ENCODE results near the gene IL1F10. TPM values are rescaled to one million over a fixed set of nuclear protein-coding genes. Genes with fewer than 3 reads are reported as not detected.

Gene IL1F10
- total and polyA plus RNA-seq, 10 of the 15 experiments (the other 5 are each of a cell fraction or from before 2014, with no cell fraction given), result not detected

DNA sequence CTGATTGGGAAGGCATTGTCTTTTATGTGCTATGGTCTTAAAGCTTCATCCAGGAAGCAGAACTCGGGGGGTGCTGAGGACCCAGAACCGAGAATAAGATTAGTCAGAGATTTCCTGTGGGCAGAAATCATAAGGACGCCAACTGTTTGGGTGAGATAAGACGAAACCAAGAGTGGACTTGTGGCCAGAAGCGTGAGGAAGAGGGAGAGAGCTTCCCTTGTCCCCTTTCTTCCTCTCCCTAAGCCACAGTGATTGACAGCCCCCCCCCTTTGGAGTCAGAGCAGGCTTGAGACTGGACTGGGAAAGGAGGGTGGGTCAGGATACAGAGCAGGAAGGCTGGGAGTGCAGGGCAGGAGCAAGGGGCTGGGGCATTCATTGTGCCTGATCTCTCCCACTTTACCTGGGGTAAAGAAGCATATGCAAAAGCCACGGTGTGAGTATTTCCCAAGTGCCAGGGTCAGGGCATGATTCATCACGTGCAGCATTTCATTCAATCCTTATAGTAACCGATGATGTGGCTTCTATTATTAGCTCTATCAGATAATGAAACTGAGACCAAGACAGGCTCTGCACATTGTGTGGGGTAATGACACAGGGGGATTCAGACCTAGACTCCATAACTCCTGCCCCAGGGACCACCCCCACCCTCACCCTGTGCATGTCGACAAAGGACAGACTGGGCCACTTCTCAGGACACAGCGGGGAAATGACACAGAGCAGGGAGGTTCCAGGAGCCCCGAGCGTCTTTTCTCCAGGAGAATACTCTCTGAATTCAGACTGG is 56.6 kb downstream of the IL1F10 start (continued):
- TF ChIP-seq, protein P1, sequence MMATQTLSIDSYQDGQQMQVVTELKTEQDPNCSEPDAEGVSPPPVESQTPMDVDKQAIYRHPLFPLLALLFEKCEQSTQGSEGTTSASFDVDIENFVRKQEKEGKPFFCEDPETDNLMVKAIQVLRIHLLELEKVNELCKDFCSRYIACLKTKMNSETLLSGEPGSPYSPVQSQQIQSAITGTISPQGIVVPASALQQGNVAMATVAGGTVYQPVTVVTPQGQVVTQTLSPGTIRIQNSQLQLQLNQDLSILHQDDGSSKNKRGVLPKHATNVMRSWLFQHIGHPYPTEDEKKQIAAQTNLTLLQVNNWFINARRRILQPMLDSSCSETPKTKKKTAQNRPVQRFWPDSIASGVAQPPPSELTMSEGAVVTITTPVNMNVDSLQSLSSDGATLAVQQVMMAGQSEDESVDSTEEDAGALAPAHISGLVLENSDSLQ (IDR thresholded peaks at IDR 0.05), result peak; percentile 87
- peak; percentile 75 for TF ChIP-seq IKZF1 (conservative IDR thresholded peaks at IDR 0.05)
- 0 out of 2 replicates have a peak, but pooled peaks have one; percentile 43 for TF ChIP-seq MEF2A (IDR thresholded peaks at IDR 0.05; ENCODE audit: insufficient read depth, low read depth, low read length)
- peak; percentile 85 for TF ChIP-seq RUNX3 (IDR thresholded peaks at IDR 0.05; ENCODE audit: low read length)
- TF ChIP-seq ASH2L (IDR thresholded peaks at IDR 0.05; ENCODE audit: borderline replicate concordance, low read depth), result no peak
- no peak for TF ChIP-seq KLF5 (IDR thresholded peaks at IDR 0.05; ENCODE audit: partially characterized antibody)
- no peak for TF ChIP-seq TBL1XR1 (IDR thresholded peaks at IDR 0.05; ENCODE audit: low read depth, low read length)
- TF ChIP-seq JUNB (IDR thresholded peaks at IDR 0.05), result peak; percentile 45
- no peak for TF ChIP-seq LARP7 (IDR thresholded peaks at IDR 0.05)
- TF ChIP-seq SMC3 (IDR thresholded peaks at IDR 0.05; ENCODE audit: borderline replicate concordance, low read length), result no peak
- TF ChIP-seq EED (IDR thresholded peaks at IDR 0.05; ENCODE audit: low read depth), result peak; percentile 97
- peak; percentile 82 to 85 for TF ChIP-seq BHLHE40 (IDR thresholded peaks at IDR 0.05; ENCODE audit: borderline replicate concordance in 1 of 2, low read depth in 2 of 2, low read length in 1 of 2)

Small RNA genes lying within 50 kb of the gene (small RNA-seq; reads per million reads assigned to genes)
- gene RNU6-1180P, result not detected

Other genes with a start within 250 kb of the IL1F10 start
Only the 7 nearest of the 9 such genes appear.
- gene IL37, start 156.8 kb upstream of the IL1F10 start, total RNA-seq (2014; rRNA removed), result not detected in 2 replicates
- gene IL37, start 156.8 kb upstream of the IL1F10 start, total RNA-seq (2014; rRNA removed; fragmentation: Illumina TruSeq; extraction: Trizol), result not detected in 2 replicates
- gene IL37, start 156.8 kb upstream of the IL1F10 start, total RNA-seq (2021), result not detected in 2 replicates
- not detected in 2 replicates for gene IL37, start 156.8 kb upstream of the IL1F10 start, polyA plus RNA-seq (2011; rRNA removed)
- gene IL37, start 156.8 kb upstream of the IL1F10 start, polyA plus RNA-seq (2014; fragmentation: Illumina TruSeq; extraction: Trizol), result 0.41 TPM in 1 of 2 replicates, not detected in the other
- not detected for gene IL37, start 156.8 kb upstream of the IL1F10 start, polyA plus RNA-seq (2014; fragmentation: Nextera tagmentation; extraction: Ambion mirVana)
- gene IL37, start 156.8 kb upstream of the IL1F10 start, polyA plus RNA-seq (2014; rRNA removed), result 0.54 TPM in 1 of 2 replicates, not detected in the other
- gene IL37, start 156.8 kb upstream of the IL1F10 start, polyA plus RNA-seq (2016; fragmentation: Nextera tagmentation; extraction: Ambion mirVana), result not detected
- gene IL36G, start 90.0 kb upstream of the IL1F10 start, total RNA-seq (2014; rRNA removed), result not detected in 2 replicates
- not detected in 2 replicates for gene IL36G, start 90.0 kb upstream of the IL1F10 start, total RNA-seq (2014; rRNA removed; fragmentation: Illumina TruSeq; extraction: Trizol)
- gene IL36G, start 90.0 kb upstream of the IL1F10 start, total RNA-seq (2021), result not detected in 2 replicates
- gene IL36G, start 90.0 kb upstream of the IL1F10 start, polyA plus RNA-seq (2011; rRNA removed), result 0.17 TPM in 1 of 2 replicates, not detected in the other
- gene IL36G, start 90.0 kb upstream of the IL1F10 start, polyA plus RNA-seq (2014; fragmentation: Illumina TruSeq; extraction: Trizol), result not detected in 2 replicates
- under 1 TPM in 1 of 2 experiments, not detected in 1; 0.10 TPM for gene IL36G, start 90.0 kb upstream of the IL1F10 start, polyA plus RNA-seq (2014; fragmentation: Nextera tagmentation; extraction: Ambion mirVana)
- 0.37 TPM in 1 of 2 replicates, not detected in the other for gene IL36G, start 90.0 kb upstream of the IL1F10 start, polyA plus RNA-seq (2014; rRNA removed)
- gene IL36G, start 90.0 kb upstream of the IL1F10 start, polyA plus RNA-seq (2016; fragmentation: Nextera tagmentation; extraction: Ambion mirVana), result not detected
- gene IL36A, start 62.5 kb upstream of the IL1F10 start, total RNA-seq (2014; rRNA removed), result not detected in 2 replicates
- gene IL36A, start 62.5 kb upstream of the IL1F10 start, total RNA-seq (2014; rRNA removed; fragmentation: Illumina TruSeq; extraction: Trizol), result not detected in 2 replicates
- not detected in 2 replicates for gene IL36A, start 62.5 kb upstream of the IL1F10 start, total RNA-seq (2021)
- not detected in 2 replicates for gene IL36A, start 62.5 kb upstream of the IL1F10 start, polyA plus RNA-seq (2011; rRNA removed)
- not detected in 2 replicates for gene IL36A, start 62.5 kb upstream of the IL1F10 start, polyA plus RNA-seq (2014; fragmentation: Illumina TruSeq; extraction: Trizol)
- not detected for gene IL36A, start 62.5 kb upstream of the IL1F10 start, polyA plus RNA-seq (2014; fragmentation: Nextera tagmentation; extraction: Ambion mirVana)
- gene IL36A, start 62.5 kb upstream of the IL1F10 start, polyA plus RNA-seq (2014; rRNA removed), result not detected in 2 replicates
- gene IL36A, start 62.5 kb upstream of the IL1F10 start, polyA plus RNA-seq (2016; fragmentation: Nextera tagmentation; extraction: Ambion mirVana), result not detected
- not detected in 2 replicates for gene IL36B, start 15.1 kb upstream of the IL1F10 start, total RNA-seq (2014; rRNA removed)
- not detected in 2 replicates for gene IL36B, start 15.1 kb upstream of the IL1F10 start, total RNA-seq (2014; rRNA removed; fragmentation: Illumina TruSeq; extraction: Trizol)
- gene IL36B, start 15.1 kb upstream of the IL1F10 start, total RNA-seq (2021), result not detected in 2 replicates
- not detected in 2 replicates for gene IL36B, start 15.1 kb upstream of the IL1F10 start, polyA plus RNA-seq (2011; rRNA removed)
- not detected in 2 replicates for gene IL36B, start 15.1 kb upstream of the IL1F10 start, polyA plus RNA-seq (2014; fragmentation: Illumina TruSeq; extraction: Trizol)
- gene IL36B, start 15.1 kb upstream of the IL1F10 start, polyA plus RNA-seq (2014; fragmentation: Nextera tagmentation; extraction: Ambion mirVana), result not detected
- not detected in 2 replicates for gene IL36B, start 15.1 kb upstream of the IL1F10 start, polyA plus RNA-seq (2014; rRNA removed)
- not detected for gene IL36B, start 15.1 kb upstream of the IL1F10 start, polyA plus RNA-seq (2016; fragmentation: Nextera tagmentation; extraction: Ambion mirVana)
- not detected in 2 replicates for gene IL36RN, start 8.8 kb upstream of the IL1F10 start, total RNA-seq (2014; rRNA removed)
- gene IL36RN, start 8.8 kb upstream of the IL1F10 start, total RNA-seq (2014; rRNA removed; fragmentation: Illumina TruSeq; extraction: Trizol), result not detected in 2 replicates
- gene IL36RN, start 8.8 kb upstream of the IL1F10 start, total RNA-seq (2021), result not detected in 2 replicates
- gene IL36RN, start 8.8 kb upstream of the IL1F10 start, polyA plus RNA-seq (2011; rRNA removed), result not detected in 2 replicates
- gene IL36RN, start 8.8 kb upstream of the IL1F10 start, polyA plus RNA-seq (2014; fragmentation: Illumina TruSeq; extraction: Trizol), result not detected in 2 replicates
- gene IL36RN, start 8.8 kb upstream of the IL1F10 start, polyA plus RNA-seq (2014; fragmentation: Nextera tagmentation; extraction: Ambion mirVana), result not detected
- not detected in 2 replicates for gene IL36RN, start 8.8 kb upstream of the IL1F10 start, polyA plus RNA-seq (2014; rRNA removed)
- gene IL36RN, start 8.8 kb upstream of the IL1F10 start, polyA plus RNA-seq (2016; fragmentation: Nextera tagmentation; extraction: Ambion mirVana), result not detected
- gene IL1RN, start 59.6 kb downstream of the IL1F10 start, total RNA-seq (2014; rRNA removed), result not detected in 2 replicates
- gene IL1RN, start 59.6 kb downstream of the IL1F10 start, total RNA-seq (2014; rRNA removed; fragmentation: Illumina TruSeq; extraction: Trizol), result not detected in 2 replicates
- not detected in 2 replicates for gene IL1RN, start 59.6 kb downstream of the IL1F10 start, total RNA-seq (2021)
- gene IL1RN, start 59.6 kb downstream of the IL1F10 start, polyA plus RNA-seq (2011; rRNA removed), result 0.04 TPM in 1 of 2 replicates, not detected in the other
- gene IL1RN, start 59.6 kb downstream of the IL1F10 start, polyA plus RNA-seq (2014; fragmentation: Illumina TruSeq; extraction: Trizol), result 0.04 and 0.43 TPM in 2 replicates
- under 1 TPM in 1 of 2 experiments, not detected in 1; 0.04 TPM for gene IL1RN, start 59.6 kb downstream of the IL1F10 start, polyA plus RNA-seq (2014; fragmentation: Nextera tagmentation; extraction: Ambion mirVana)
- gene IL1RN, start 59.6 kb downstream of the IL1F10 start, polyA plus RNA-seq (2014; rRNA removed), result not detected in 2 replicates
- not detected for gene IL1RN, start 59.6 kb downstream of the IL1F10 start, polyA plus RNA-seq (2016; fragmentation: Nextera tagmentation; extraction: Ambion mirVana)
- 96.0 and 98.5 TPM in 2 replicates for gene PSD4, start 106.0 kb downstream of the IL1F10 start, total RNA-seq (2014; rRNA removed)
- gene PSD4, start 106.0 kb downstream of the IL1F10 start, total RNA-seq (2014; rRNA removed; fragmentation: Illumina TruSeq; extraction: Trizol), result 42.6 and 42.8 TPM in 2 replicates
- gene PSD4, start 106.0 kb downstream of the IL1F10 start, total RNA-seq (2021), result 114 and 117 TPM in 2 replicates
- 13.6 and 27.4 TPM in 2 replicates for gene PSD4, start 106.0 kb downstream of the IL1F10 start, polyA plus RNA-seq (2011; rRNA removed)
- 20.8 and 48.3 TPM in 2 replicates for gene PSD4, start 106.0 kb downstream of the IL1F10 start, polyA plus RNA-seq (2014; fragmentation: Illumina TruSeq; extraction: Trizol)
- gene PSD4, start 106.0 kb downstream of the IL1F10 start, polyA plus RNA-seq (2014; fragmentation: Nextera tagmentation; extraction: Ambion mirVana), result 1 to 10 TPM in 1 of 2 experiments, under 1 TPM in 1; 0.68 to 1.7 TPM
- gene PSD4, start 106.0 kb downstream of the IL1F10 start, polyA plus RNA-seq (2014; rRNA removed), result 47.9 and 59.7 TPM in 2 replicates
- 10 to 100 TPM; 23.7 to 25.9 TPM for gene PSD4, start 106.0 kb downstream of the IL1F10 start, polyA plus RNA-seq (2016; fragmentation: Nextera tagmentation; extraction: Ambion mirVana)